A549 (cell line): ENCODE data around the gene INHBE. TPM values are rescaled to one million over a fixed set of nuclear protein-coding genes. Genes with fewer than 3 reads are reported as not detected.

Experiments
- BCL3 ChIP-seq: fragments of >200 bp; sonication (Bioruptor Twin); formaldehyde crosslinking; IDR thresholded peaks from 3 replicates; pipeline ENCODE4 v1.6.1; 2016
- BHLHE40 ChIP-seq: IDR thresholded peaks from 2 replicates; pipeline ENCODE4 v1.6.1; 2012; ENCODE audit warnings: low read depth, low read length, inconsistent platforms
- CHD2 ChIP-seq: fragments of 150-350 bp; IDR thresholded peaks from 2 replicates; pipeline ENCODE4 v1.6.1; 2014; ENCODE audit warnings: low read length; ENCODE audit not compliant: partially characterized antibody
- EHF ChIP-seq: fragments of 250-450 bp; sonication (Bioruptor Pico); IDR thresholded peaks from 2 replicates; pipeline ENCODE4 v1.5.0; 2020; ENCODE audit warnings: mild to moderate bottlenecking
- EHMT2 ChIP-seq: fragments of 200-600 bp; sonication (generic); IDR thresholded peaks from 2 replicates; pipeline ENCODE4 v1.6.1; 2016; ENCODE audit warnings: antibody characterized with exemption, low read depth, mild to moderate bottlenecking, moderate library complexity
- EP300 ChIP-seq, 2 experiments: fragments of >200 bp; sonication (Bioruptor Twin); formaldehyde crosslinking; IDR thresholded peaks; 2 replicates in 1 of 2; 3 replicates in 1 of 2; pipeline ENCODE4 v1.6.1; 2016 to 2017
- FOSB ChIP-seq: fragments of 250-450 bp; sonication (Bioruptor Pico); IDR thresholded peaks from 2 replicates; pipeline ENCODE4 v1.5.0; 2020; ENCODE audit warnings: mild to moderate bottlenecking, moderate library complexity
- FOSL2 ChIP-seq, 2 experiments: fragments of 450-650 bp in 1 of 2; fragments of >200 bp in 1 of 2; sonication (Bioruptor Twin) in 1 of 2; formaldehyde crosslinking; IDR thresholded peaks; 2 replicates each; pipeline versions ENCODE4 v1.5.0 to v1.6.1; 2016 to 2020; ENCODE audit warnings: mild to moderate bottlenecking in 1 of 2, moderate library complexity in 1 of 2
- FOXS1 ChIP-seq: fragments of 250-450 bp; sonication (Bioruptor Pico); IDR thresholded peaks from 2 replicates; pipeline ENCODE4 v1.5.0; 2020; ENCODE audit warnings: mild to moderate bottlenecking, moderate library complexity
- HDAC2 ChIP-seq: fragments of 200-600 bp; sonication (generic); IDR thresholded peaks from 2 replicates; pipeline ENCODE4 v1.6.1; 2016
- HES2 ChIP-seq: fragments of >200 bp; sonication (Bioruptor Twin); formaldehyde crosslinking; IDR thresholded peaks from 2 replicates; pipeline ENCODE4 v1.6.1; 2016
- HMGXB4 ChIP-seq: fragments of 250-450 bp; sonication (Bioruptor Pico); IDR thresholded peaks from 2 replicates; pipeline ENCODE4 v1.5.0; 2021; ENCODE audit warnings: mild to moderate bottlenecking, moderate library complexity, borderline replicate concordance
- HOXB13 ChIP-seq: fragments of 250-450 bp; sonication (Bioruptor Pico); IDR thresholded peaks from 2 replicates; pipeline ENCODE4 v1.5.0; 2020; ENCODE audit warnings: low read depth, mild to moderate bottlenecking, moderate library complexity
- HOXB5 ChIP-seq: fragments of 250-450 bp; sonication (Bioruptor Pico); IDR thresholded peaks from 2 replicates; pipeline ENCODE4 v1.5.0; 2020; ENCODE audit warnings: mild to moderate bottlenecking, moderate library complexity
- JUN ChIP-seq, 2 experiments: fragments of >200 bp; sonication (Bioruptor Twin); formaldehyde crosslinking; IDR thresholded peaks; 2 replicates in 1 of 2; 3 replicates in 1 of 2; pipeline ENCODE4 v1.6.1; 2016 to 2017
- KDM5A ChIP-seq: fragments of 200-600 bp; sonication (generic); IDR thresholded peaks from 2 replicates; pipeline ENCODE4 v1.6.1; 2016; ENCODE audit warnings: antibody characterized with exemption, mild to moderate bottlenecking
- MAFK ChIP-seq: fragments of 450-650 bp; IDR thresholded peaks from 2 replicates; pipeline ENCODE4 v1.6.1; 2014; ENCODE audit not compliant: partially characterized antibody
- MAX ChIP-seq: IDR thresholded peaks from 2 replicates; pipeline ENCODE4 v1.6.1; 2012
- NFE2L2 ChIP-seq: fragments of 150-350 bp; conservative IDR thresholded peaks from 2 replicates; pipeline ENCODE4 v1.6.1; 2014; ENCODE audit warnings: low read length
- NPAS2 ChIP-seq: fragments of 250-450 bp; sonication (Bioruptor Pico); IDR thresholded peaks from 2 replicates; pipeline ENCODE4 v1.8.0; 2022; ENCODE audit warnings: mild to moderate bottlenecking, moderate library complexity, borderline replicate concordance
- PHF8 ChIP-seq: fragments of 200-600 bp; sonication (generic); IDR thresholded peaks from 2 replicates; pipeline ENCODE4 v1.6.1; 2016; ENCODE audit warnings: low read depth, mild to moderate bottlenecking, antibody characterized with exemption, moderate library complexity, borderline replicate concordance
- POLR2A ChIP-seq: IDR thresholded peaks from 2 replicates; pipeline ENCODE4 v1.6.1; 2012; ENCODE audit warnings: mild to moderate bottlenecking, low read length
- RAD21 ChIP-seq, 2 experiments: fragments of >200 bp in 1 of 2; sonication (Bioruptor Twin) in 1 of 2; formaldehyde crosslinking in 1 of 2; IDR thresholded peaks in 1 of 2; conservative IDR thresholded peaks in 1 of 2; 2 replicates in 1 of 2; 3 replicates in 1 of 2; pipeline ENCODE4 v1.6.1; 2012 to 2018; ENCODE audit warnings: inconsistent platforms in 1 of 2
- RCOR1 ChIP-seq: fragments of 150-350 bp; IDR thresholded peaks from 2 replicates; pipeline ENCODE4 v1.6.1; 2014; ENCODE audit warnings: antibody characterized with exemption, low read length, low read depth
- REST ChIP-seq: fragments of 200-600 bp; sonication (generic); IDR thresholded peaks from 2 replicates; pipeline ENCODE4 v1.6.1; 2016; ENCODE audit warnings: antibody characterized with exemption, mild to moderate bottlenecking, moderate library complexity
- RFX5 ChIP-seq: fragments of 450-650 bp; IDR thresholded peaks from 2 replicates; pipeline ENCODE4 v1.7.1; 2014; ENCODE audit warnings: antibody characterized with exemption, mild to moderate bottlenecking, moderate library complexity
- RNF2 ChIP-seq: fragments of 200-600 bp; sonication (generic); IDR thresholded peaks from 2 replicates; pipeline ENCODE4 v1.6.1; 2016; ENCODE audit warnings: low read depth, mild to moderate bottlenecking, antibody characterized with exemption, moderate library complexity, borderline replicate concordance
- SMC3 ChIP-seq: fragments of >200 bp; sonication (Bioruptor Twin); formaldehyde crosslinking; IDR thresholded peaks from 3 replicates; pipeline ENCODE4 v1.6.1; 2018; ENCODE audit warnings: inconsistent platforms
- SREBF2 ChIP-seq: fragments of 450-650 bp; IDR thresholded peaks from 2 replicates; pipeline ENCODE4 v1.6.1; 2014; ENCODE audit warnings: mild to moderate bottlenecking, moderate library complexity
- TFCP2L1 ChIP-seq: fragments of 250-450 bp; sonication (Bioruptor Pico); IDR thresholded peaks from 2 replicates; pipeline ENCODE4 v1.5.0; 2021; ENCODE audit warnings: mild to moderate bottlenecking
- USF2 ChIP-seq: fragments of 450-650 bp; IDR thresholded peaks from 2 replicates; pipeline ENCODE4 v1.6.1; 2014; ENCODE audit warnings: antibody characterized with exemption
- ZFP36 ChIP-seq: fragments of 450-650 bp; IDR thresholded peaks from 2 replicates; pipeline ENCODE4 v1.6.1; 2014; ENCODE audit warnings: borderline replicate concordance; ENCODE audit not compliant: partially characterized antibody
- ZNF302 ChIP-seq: fragments of 250-450 bp; sonication (Bioruptor Pico); IDR thresholded peaks from 2 replicates; pipeline ENCODE4 v1.9.0; 2021; ENCODE audit warnings: inconsistent platforms, mild to moderate bottlenecking, moderate library complexity
- polyA plus RNA-seq, 4 experiments: library from polyadenylated mRNA; depleted of rRNA in 3 of 4; stranded (reverse); fragments of >200 nt; fragmentation: RNase III in 1 of 4; extraction: RNeasy Plus Mini Kit Qiagen cat#74134 plus additional on column Dnase treatment in 1 of 4; gene quantifications; 2 replicates in 3 of 4; 3 replicates in 1 of 4; pipeline ENCODE4 v1.2.3, GENCODE V29; 2011 to 2017

Gene INHBE
- polyA plus RNA-seq, 2 of the 4 experiments (the other 2 are of a cell fraction), result 0.74 to 2.4 TPM

GRCh38 chr12:57462251-57462911 is 7.3 kb downstream of the INHBE start (continued):
- TF ChIP-seq HMGXB4 (CRISPR knock-in tag) (no peak), EP300 (IDR thresholded peaks at IDR 0.05) (peak in 1 of 2 experiments; percentile 21; a peak in 2 of 5 replicates), NPAS2 (CRISPR knock-in tag) (no peak), EHF (CRISPR knock-in tag) (no peak), HDAC2 (no peak), JUN (IDR thresholded peaks at IDR 0.05) (peak; percentile 51 to 58; a peak in 3 of 5 replicates), CHD2 (no peak), ZNF302 (CRISPR knock-in tag) (no peak), POLR2A (no peak; the same call in 1 of the 2 replicates), HOXB13 (CRISPR knock-in tag) (no peak), BCL3 (0 out of 3 replicates have a peak, but pooled peaks have one; percentile 25), FOSB (CRISPR knock-in tag) (no peak), RCOR1 (no peak), FOXS1 (CRISPR knock-in tag) (no peak), KDM5A (no peak), ZFP36 (no peak), HOXB5 (CRISPR knock-in tag) (no peak), USF2 (0 out of 2 replicates have a peak, but pooled peaks have one; percentile 5), HES2 (no peak), FOSL2 (IDR thresholded peaks at IDR 0.05) (no peak), FOSL2 (CRISPR knock-in tag; IDR thresholded peaks at IDR 0.05) (no peak), RNF2 (no peak), RFX5 (0 out of 2 replicates have a peak, but pooled peaks have one; percentile 38), PHF8 (no peak; the same call in 1 of the 2 replicates), MAX (peak; percentile 90), TFCP2L1 (CRISPR knock-in tag) (0 out of 2 replicates have a peak, but pooled peaks have one; percentile 68), EHMT2 (no peak), REST (peak; percentile 14; the same call in 1 of the 2 replicates), BHLHE40 (no peak), RAD21 (conservative IDR thresholded peaks at IDR 0.05 in 1 of 2, IDR thresholded peaks at IDR 0.05 in 1 of 2) (peak; percentile 84 to 91), NFE2L2 (no peak), SREBF2 (no peak), SMC3 (peak; percentile 76; the same call in 2 of the 3 replicates), MAFK (no peak)
